Neural progenitor cell (in vitro differentiated cells): Measurements from ENCODE around the gene CPN2. TPM values are rescaled to one million over a fixed set of nuclear protein-coding genes. Genes with fewer than 3 reads are reported as not detected.

Experiments
- DNase-seq: peaks from one replicate; pipeline ENCODE4 v3.0.0-alpha.2; 2016; ENCODE audit warnings: low spot score
- H2AFZ ChIP-seq: fragments of 200-600 bp; sonication (generic); replicated peaks from 2 replicates; pipeline ENCODE4 v1.6.1; 2016; ENCODE audit warnings: antibody characterized with exemption
- H3F3A ChIP-seq: fragments of 200-600 bp; sonication (generic); 2 replicates; pipeline ENCODE4 v1.6.1; 2016; ENCODE audit warnings: antibody characterized with exemption, low read depth
- H3K27ac ChIP-seq: fragments of 200-600 bp; sonication (generic); 2 replicates; pipeline ENCODE4 v1.5.1; 2016; ENCODE audit warnings: mild to moderate bottlenecking
- H3K27me3 ChIP-seq: fragments of 200-600 bp; sonication (generic); 2 replicates; pipeline ENCODE4 v1.6.1; 2016; ENCODE audit warnings: mild to moderate bottlenecking, moderate library complexity
- H3K36me3 ChIP-seq: fragments of 200-600 bp; sonication (generic); 2 replicates; pipeline ENCODE4 v1.5.1; 2016
- H3K4me1 ChIP-seq: fragments of 200-600 bp; sonication (generic); 2 replicates; pipeline ENCODE4 v1.6.1; 2016; ENCODE audit warnings: mixed run types
- H3K4me2 ChIP-seq: fragments of 200-600 bp; sonication (generic); 2 replicates; pipeline ENCODE4 v1.6.1; 2016
- H3K4me3 ChIP-seq: fragments of 200-600 bp; sonication (generic); 2 replicates; pipeline ENCODE4 v1.5.1; 2016
- H3K79me2 ChIP-seq: fragments of 200-600 bp; sonication (generic); 2 replicates; pipeline ENCODE4 v1.6.1; 2016; ENCODE audit warnings: low read depth
- H3K9ac ChIP-seq: fragments of 200-600 bp; sonication (generic); 2 replicates; pipeline ENCODE4 v1.6.1; 2016
- H3K9me3 ChIP-seq: fragments of 200-600 bp; sonication (generic); 2 replicates; pipeline ENCODE4 v1.5.1; 2016; ENCODE audit warnings: low read depth
- H4K20me1 ChIP-seq: fragments of 200-600 bp; sonication (generic); 2 replicates; pipeline ENCODE4 v1.6.1; 2016; ENCODE audit warnings: low read depth
- H3K27ac Mint-ChIP-seq: 3 replicates; pipeline ENCODE4 v1.8.0; 2021; ENCODE audit warnings: mixed read lengths
- H3K27me3 Mint-ChIP-seq: 2 replicates; pipeline ENCODE4 v1.8.0; 2022; ENCODE audit warnings: low read depth, mild to moderate bottlenecking, inconsistent platforms, moderate library complexity, mixed read lengths; ENCODE audit not compliant: insufficient read depth
- H3K36me3 Mint-ChIP-seq: 3 replicates; pipeline ENCODE4 v1.8.0; 2021; ENCODE audit warnings: mixed read lengths
- H3K4me1 Mint-ChIP-seq: 3 replicates; pipeline ENCODE4 v1.8.0; 2021; ENCODE audit warnings: mixed read lengths
- H3K4me3 Mint-ChIP-seq: 3 replicates; pipeline ENCODE4 v1.8.0; 2021; ENCODE audit warnings: mild to moderate bottlenecking, moderate library complexity, mixed read lengths
- H3K9me3 Mint-ChIP-seq: 3 replicates; pipeline ENCODE4 v1.8.0; 2020; ENCODE audit warnings: mixed read lengths
- CTCF ChIP-seq: fragments of 200-600 bp; sonication (generic); IDR thresholded peaks from 2 replicates; pipeline ENCODE4 v1.5.1; 2017; ENCODE audit warnings: antibody characterized with exemption, mild to moderate bottlenecking
- EZH2 ChIP-seq: fragments of 200-600 bp; sonication (generic); IDR thresholded peaks from 2 replicates; pipeline ENCODE4 v1.6.1; 2017; ENCODE audit warnings: antibody characterized with exemption, mild to moderate bottlenecking, moderate library complexity
- EZH2phosphoT487 ChIP-seq: fragments of 200-600 bp; sonication (generic); IDR thresholded peaks from 2 replicates; pipeline ENCODE4 v1.6.1; 2017; ENCODE audit warnings: antibody characterized with exemption
- total RNA-seq: library from RNA; depleted of rRNA; stranded (reverse); fragments of >200 nt; gene quantifications from 2 replicates; pipeline ENCODE4 v1.2.3, GENCODE V29; 2015; ENCODE audit warnings: low replicate concordance

CPN2 gene
- total RNA-seq, 1 donor from 2014 or later: not detected

DNA sequence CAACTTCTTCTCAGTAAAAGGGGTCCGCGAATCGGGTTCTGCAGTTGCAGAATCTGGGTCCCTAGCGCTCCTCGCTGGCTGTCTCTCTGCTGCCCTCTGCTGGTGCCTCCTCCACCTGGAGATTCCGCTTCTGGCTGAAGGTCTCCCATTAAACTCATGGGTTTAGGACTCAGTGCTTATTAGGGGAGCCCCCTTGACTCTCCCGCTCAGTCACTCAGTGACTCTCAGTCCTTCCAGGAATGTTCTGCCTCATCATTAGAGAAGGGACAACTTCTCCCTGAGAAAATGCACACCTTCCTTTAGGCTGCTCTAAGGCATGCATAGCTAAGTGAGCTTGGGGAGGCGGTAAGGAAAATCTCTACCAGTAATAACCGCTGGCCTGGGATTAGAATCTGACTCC, 7.1 kb downstream of the CPN2 start:
- peaks cover 13% of the 10 kb centered on the region for H3K4me1 ChIP-seq
- no peak overlapping the region for H3K4me2 ChIP-seq
- no peaks in the 10 kb centered on the region for H3K36me3 ChIP-seq
- peaks cover 7% of the 10 kb centered on the region for H3F3A ChIP-seq
- no peaks in the 10 kb centered on the region for H4K20me1 ChIP-seq
- H3K4me3 ChIP-seq: no peak overlapping the region
- H2AFZ ChIP-seq: no peak overlapping the region
- Mint-ChIP-seq H3K27ac (no peak overlapping the region), H3K4me1 (peaks cover 11% of the 10 kb centered on the region), H3K4me3 (no peak overlapping the region), H3K27me3 (peaks cover 20% of the 10 kb centered on the region), H3K9me3 (no peaks in the 10 kb centered on the region), H3K36me3 (no peaks in the 10 kb centered on the region)
- peak; percentile 99 for TF ChIP-seq CTCF
- no peak for TF ChIP-seq EZH2phosphoT487
- no peak for TF ChIP-seq EZH2
- DNase-seq: peak; percentile 82
- no peaks in the 10 kb centered on the region for H3K79me2 ChIP-seq
- no peaks in the 10 kb centered on the region for H3K9me3 ChIP-seq
- H3K9ac ChIP-seq: no peak overlapping the region
- peaks cover 23% of the 10 kb centered on the region for H3K27me3 ChIP-seq
- H3K27ac ChIP-seq: no peak overlapping the region

DNA sequence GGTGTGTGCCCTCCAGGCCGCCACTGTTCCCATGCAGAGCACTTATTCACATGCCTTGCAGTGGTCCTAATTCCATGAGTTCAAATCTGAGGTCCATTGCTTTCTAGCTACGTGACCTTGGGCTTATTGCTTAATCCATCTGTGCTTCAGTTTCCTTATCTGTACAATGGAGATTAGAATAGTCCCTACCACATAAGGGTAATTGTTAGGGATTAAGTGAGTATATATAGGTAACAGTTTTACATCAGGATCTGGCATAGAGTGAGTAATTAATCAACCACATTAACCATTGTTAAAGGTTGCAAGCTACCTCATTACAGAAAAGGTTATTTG, 7.6 kb downstream of the CPN2 start:
- no peak overlapping the region for H3K4me3 Mint-ChIP-seq
- Histone ChIP-seq H3K27me3 (peaks cover 23% of the 10 kb centered on the region), H3K4me2 (no peak overlapping the region), H3K4me3 (no peak overlapping the region), H2AFZ (no peak overlapping the region), H3K9ac (no peak overlapping the region), H3F3A (peaks cover 10% of the 10 kb centered on the region), H3K79me2 (no peaks in the 10 kb centered on the region), H3K9me3 (no peaks in the 10 kb centered on the region), H3K36me3 (no peaks in the 10 kb centered on the region), H3K4me1 (peaks cover 13% of the 10 kb centered on the region), H4K20me1 (no peaks in the 10 kb centered on the region), H3K27ac (no peak overlapping the region)
- H3K36me3 Mint-ChIP-seq: no peaks in the 10 kb centered on the region
- DNase-seq: no peak
- peaks cover 20% of the 10 kb centered on the region for H3K27me3 Mint-ChIP-seq
- H3K9me3 Mint-ChIP-seq: no peaks in the 10 kb centered on the region
- H3K4me1 Mint-ChIP-seq: peaks cover 11% of the 10 kb centered on the region
- H3K27ac Mint-ChIP-seq: no peak overlapping the region
- TF ChIP-seq EZH2 (no peak), CTCF (no peak), EZH2phosphoT487 (no peak)

DNA sequence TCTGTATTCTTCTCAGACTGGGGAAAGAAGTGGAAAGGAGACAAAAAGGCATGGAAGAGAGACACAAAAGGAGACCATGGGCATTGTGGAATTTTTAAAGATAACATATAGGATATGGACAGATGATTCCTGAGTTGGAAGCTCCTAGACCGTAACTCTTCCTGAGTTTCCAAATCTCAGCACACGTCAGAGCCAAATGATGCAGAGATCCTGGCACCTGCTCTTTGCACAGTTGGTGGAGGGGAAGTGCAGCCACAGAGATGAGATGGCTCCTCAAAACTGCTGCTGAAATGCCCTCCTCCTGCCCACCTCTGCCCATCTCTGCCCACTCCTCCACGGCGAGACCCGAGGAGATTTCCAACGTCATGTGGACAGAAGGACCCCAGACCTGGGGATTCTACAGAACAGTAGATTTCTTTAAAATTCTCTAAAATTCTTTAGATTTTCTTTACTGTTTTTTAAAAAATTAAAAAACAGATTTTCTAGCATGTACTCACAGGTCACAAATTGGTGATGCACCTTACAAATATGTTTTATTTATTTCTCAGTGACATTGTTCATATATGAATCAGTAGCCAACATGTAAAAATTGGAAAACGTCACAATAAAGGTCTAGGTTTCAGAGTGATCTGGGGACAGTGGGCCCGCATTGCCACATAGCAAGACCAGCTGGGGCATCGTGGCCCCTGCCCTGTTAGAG, 8.1 kb downstream of the CPN2 start:
- Mint-ChIP-seq H3K27me3 (peaks cover 16% of the 10 kb centered on the region), H3K36me3 (no peaks in the 10 kb centered on the region), H3K27ac (no peak overlapping the region), H3K4me3 (no peak overlapping the region), H3K9me3 (no peaks in the 10 kb centered on the region), H3K4me1 (peaks cover 11% of the 10 kb centered on the region)
- Histone ChIP-seq H3K27ac (no peak overlapping the region), H3K4me3 (no peak overlapping the region), H2AFZ (no peak overlapping the region), H3K9me3 (no peaks in the 10 kb centered on the region), H3K79me2 (no peaks in the 10 kb centered on the region), H3K4me1 (peaks cover 13% of the 10 kb centered on the region), H3K9ac (no peak overlapping the region), H4K20me1 (no peaks in the 10 kb centered on the region), H3F3A (peaks cover 14% of the 10 kb centered on the region), H3K27me3 (peaks cover 23% of the 10 kb centered on the region), H3K4me2 (no peak overlapping the region), H3K36me3 (no peaks in the 10 kb centered on the region)
- no peak for DNase-seq
- no peak for TF ChIP-seq EZH2phosphoT487
- TF ChIP-seq EZH2: no peak
- no peak for TF ChIP-seq CTCF
